ENCODE results near the gene PCYT2. TPM values are rescaled to one million over a fixed set of nuclear protein-coding genes. Genes with fewer than 3 reads are reported as not detected.

The PCYT2 gene
- polyA plus RNA-seq, 3 donors = 45.8 to 49.9 (median 47.7) TPM

- no peak for DNase-seq (ENCODE audit: low read depth in 3 of 3, low spot score in 2 of 3)
These were observed 51.1 kb downstream of the PCYT2 start, which contains the start of gene P4HB for GRCh38 chr17:81859906-81860755. P4HB (minus strand) TSS chr17:81860535; CDS start chr17:81860471, 64 bp downstream.

GRCh38 chr17:81858967-81859905 is 52.0 kb downstream of the PCYT2 start:
- DNase-seq (ENCODE audit: low read depth in 3 of 3, low spot score in 2 of 3) = no peak

DNA sequence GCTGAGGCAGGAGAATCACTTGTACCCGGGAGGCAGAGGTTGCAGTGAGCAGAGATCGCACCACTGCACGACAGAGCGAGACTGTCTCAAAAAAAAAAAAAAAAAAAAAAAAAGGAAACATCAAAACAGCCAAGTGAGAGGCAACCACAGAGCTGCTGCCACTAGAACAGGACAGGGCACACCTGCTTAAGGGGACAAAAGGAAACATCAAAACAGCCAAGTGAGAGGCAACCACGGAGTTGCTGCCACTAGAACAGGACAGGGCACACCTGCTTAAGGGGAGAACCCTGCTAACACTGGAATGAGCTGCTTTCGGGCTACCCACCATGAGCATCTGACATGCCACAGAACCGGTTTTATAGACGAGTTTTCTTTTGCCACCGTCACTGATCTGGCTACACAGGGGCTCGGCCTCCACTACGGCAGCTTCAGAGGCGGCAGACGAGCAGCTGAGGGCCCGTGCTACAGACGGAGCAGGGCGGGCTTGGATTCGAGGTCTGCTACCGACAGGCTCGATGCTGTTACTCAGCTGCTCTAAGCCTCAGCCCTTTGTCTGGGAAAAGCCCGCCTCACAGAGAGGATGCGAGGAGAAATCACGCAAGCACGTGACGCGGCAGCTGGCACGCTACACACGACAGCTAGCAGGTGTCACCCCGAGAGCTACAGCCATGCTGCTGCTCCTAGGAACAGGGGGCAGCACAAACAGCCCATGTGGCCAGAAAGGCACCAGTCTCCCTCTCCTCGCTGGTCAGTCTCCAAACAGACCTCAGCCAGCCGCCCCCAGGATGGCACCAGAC is 52.8 kb downstream of the PCYT2 start:
- DNase-seq (ENCODE audit: low read depth in 3 of 3, low spot score in 2 of 3) = no peak

- no peak for DNase-seq (ENCODE audit: low read depth in 3 of 3, low spot score in 2 of 3)
These were observed 56.0 kb downstream of the PCYT2 start for GRCh38 chr17:81854974-81855774.

GRCh38 chr17:81852237-81852636 is 59.0 kb downstream of the PCYT2 start:
- DNase-seq (ENCODE audit: low read depth in 3 of 3, low spot score in 2 of 3) = no peak

DNA sequence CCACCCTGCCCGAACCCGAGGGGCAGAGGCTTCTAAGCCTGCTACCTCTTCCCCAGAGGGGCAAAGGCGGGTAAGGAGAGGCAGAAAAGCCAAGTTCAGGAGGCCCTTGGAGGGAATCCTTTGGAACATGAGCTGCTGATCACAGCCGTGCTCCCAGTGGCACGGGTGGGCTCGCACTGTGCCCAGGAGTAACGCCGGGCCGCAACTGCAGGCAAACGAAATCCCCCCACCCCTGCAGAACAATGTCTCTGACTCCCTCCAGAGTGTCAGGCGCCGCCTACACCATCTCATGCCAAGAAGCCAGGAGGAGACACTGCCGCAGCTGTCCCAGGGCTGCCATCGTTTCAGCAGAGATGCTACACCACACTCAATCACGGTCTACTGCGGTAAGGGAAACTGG is 59.8 kb downstream of the PCYT2 start:
- DNase-seq (ENCODE audit: low read depth in 3 of 3, low spot score in 2 of 3) = no peak

Other genes starting within 250 kb of the PCYT2 start
- gene OXLD1, start 244.8 kb downstream of the PCYT2 start, polyA plus RNA-seq (ENCODE audit: insufficient read length in 3 of 3) = 10 to 100 TPM; 13.3 to 16.2 (median 14.9) TPM
- 10 to 100 TPM; 11.4 to 12.3 (median 11.4) TPM for gene CCDC137, start 244.7 kb downstream of the PCYT2 start, polyA plus RNA-seq (ENCODE audit: insufficient read length in 3 of 3)
- gene ARL16, start 227.6 kb downstream of the PCYT2 start, polyA plus RNA-seq (ENCODE audit: insufficient read length in 3 of 3) = 10 to 100 TPM; 38.8 to 50.9 (median 44.0) TPM
- gene HGS, start 227.4 kb downstream of the PCYT2 start, polyA plus RNA-seq (ENCODE audit: insufficient read length in 3 of 3) = 10 to 100 TPM; 83.0 to 88.6 (median 86.7) TPM
- gene MRPL12, start 208.0 kb downstream of the PCYT2 start, polyA plus RNA-seq (ENCODE audit: insufficient read length in 3 of 3) = 10 to 100 TPM; 38.3 to 44.0 (median 43.9) TPM
- 10 to 100 TPM; 10.7 to 13.9 (median 11.3) TPM for gene SLC25A10, start 199.1 kb downstream of the PCYT2 start, polyA plus RNA-seq (ENCODE audit: insufficient read length in 3 of 3)
- 1 to 10 TPM; 5.7 to 8.3 (median 7.6) TPM for gene GCGR, start 107.2 kb downstream of the PCYT2 start, polyA plus RNA-seq (ENCODE audit: insufficient read length in 3 of 3)
- gene MCRIP1, start 78.1 kb downstream of the PCYT2 start, polyA plus RNA-seq (ENCODE audit: insufficient read length in 3 of 3) = 10 to 100 TPM; 60.4 to 76.8 (median 65.9) TPM
- gene PPP1R27, start 76.3 kb downstream of the PCYT2 start, polyA plus RNA-seq (ENCODE audit: insufficient read length in 3 of 3) = under 1 TPM in 2 of 3 donors, not detected in 1; 0.17 to 0.26 TPM
- gene P4HB, start 50.9 kb downstream of the PCYT2 start, polyA plus RNA-seq (ENCODE audit: insufficient read length in 3 of 3) = 100 to 1,000 TPM; 445 to 458 (median 450) TPM
- gene ARHGDIA, start 40.1 kb downstream of the PCYT2 start, polyA plus RNA-seq (ENCODE audit: insufficient read length in 3 of 3) = 100 to 1,000 TPM; 132 to 153 (median 145) TPM
- 10 to 100 TPM; 67.4 to 69.3 (median 68.9) TPM for gene ALYREF, start 19.8 kb downstream of the PCYT2 start, polyA plus RNA-seq (ENCODE audit: insufficient read length in 3 of 3)
- 10 to 100 TPM; 58.0 to 86.9 (median 77.8) TPM for gene ANAPC11, start 19.7 kb downstream of the PCYT2 start, polyA plus RNA-seq (ENCODE audit: insufficient read length in 3 of 3)
- 1 to 10 TPM in 2 of 3 donors, under 1 TPM in 1; 0.96 to 1.4 (median 1.1) TPM for gene NPB, start 9.2 kb downstream of the PCYT2 start, polyA plus RNA-seq (ENCODE audit: insufficient read length in 3 of 3)
- 10 to 100 TPM in 1 of 3 donors, 1 to 10 TPM in 2; 8.6 to 10.3 (median 10.0) TPM for gene SIRT7, start 6.8 kb upstream of the PCYT2 start, polyA plus RNA-seq (ENCODE audit: insufficient read length in 3 of 3)
- gene MAFG, start 16.3 kb upstream of the PCYT2 start, polyA plus RNA-seq (ENCODE audit: insufficient read length in 3 of 3) = 10 to 100 TPM; 10.4 to 12.3 (median 11.9) TPM
- 10 to 100 TPM; 21.5 to 24.1 (median 23.1) TPM for gene PYCR1, start 25.9 kb upstream of the PCYT2 start, polyA plus RNA-seq (ENCODE audit: insufficient read length in 3 of 3)
- gene MYADML2, start 35.8 kb upstream of the PCYT2 start, polyA plus RNA-seq (ENCODE audit: insufficient read length in 3 of 3) = under 1 TPM in 2 of 3 donors, not detected in 1; 0.07 to 0.08 TPM
- 1 to 10 TPM; 1.3 to 2.1 (median 2.0) TPM for gene NOTUM, start 49.8 kb upstream of the PCYT2 start, polyA plus RNA-seq (ENCODE audit: insufficient read length in 3 of 3)
- 10 to 100 TPM; 19.1 to 23.3 (median 19.8) TPM for gene ASPSCR1, start 66.2 kb upstream of the PCYT2 start, polyA plus RNA-seq (ENCODE audit: insufficient read length in 3 of 3)
- gene CENPX, start 111.5 kb upstream of the PCYT2 start, polyA plus RNA-seq (ENCODE audit: insufficient read length in 3 of 3) = 10 to 100 TPM; 36.0 to 39.1 (median 38.3) TPM
- gene LRRC45, start 111.9 kb upstream of the PCYT2 start, polyA plus RNA-seq (ENCODE audit: insufficient read length in 3 of 3) = 10 to 100 TPM; 11.0 to 12.9 (median 11.9) TPM
- 1 to 10 TPM; 8.2 to 9.3 (median 8.2) TPM for gene RAC3, start 120.3 kb upstream of the PCYT2 start, polyA plus RNA-seq (ENCODE audit: insufficient read length in 3 of 3)
- gene DCXR, start 126.3 kb upstream of the PCYT2 start, polyA plus RNA-seq (ENCODE audit: insufficient read length in 3 of 3) = 10 to 100 TPM; 79.3 to 90.0 (median 89.4) TPM
- gene RFNG, start 140.4 kb upstream of the PCYT2 start, polyA plus RNA-seq (ENCODE audit: insufficient read length in 3 of 3) = 10 to 100 TPM; 34.4 to 35.7 (median 34.4) TPM
- gene GPS1, start 140.5 kb upstream of the PCYT2 start, polyA plus RNA-seq (ENCODE audit: insufficient read length in 3 of 3) = 100 to 1,000 TPM in 2 of 3 donors, 10 to 100 TPM in 1; 96.7 to 104 (median 103) TPM
- 10 to 100 TPM; 61.6 to 70.0 (median 67.7) TPM for gene DUS1L, start 154.4 kb upstream of the PCYT2 start, polyA plus RNA-seq (ENCODE audit: insufficient read length in 3 of 3)
- gene FASN, start 186.8 kb upstream of the PCYT2 start, polyA plus RNA-seq (ENCODE audit: insufficient read length in 3 of 3) = 10 to 100 TPM; 26.6 to 34.2 (median 26.6) TPM